Inflammatory macrophage treated with lipopolysaccharide for 1 hour (primary cell): ENCODE data around the gene PVRIG.
"Not testable (repeated sequence)": the region's sequence is repeated elsewhere in the genome, so short reads cannot be mapped to it uniquely, and the experiment has no call there.

ENCODE experiments used
- DNase-seq, 2 donors: peaks; one replicate each; pipeline ENCODE4 v3.0.0-alpha.2; 2020 to 2022

The PVRIG gene

DNA sequence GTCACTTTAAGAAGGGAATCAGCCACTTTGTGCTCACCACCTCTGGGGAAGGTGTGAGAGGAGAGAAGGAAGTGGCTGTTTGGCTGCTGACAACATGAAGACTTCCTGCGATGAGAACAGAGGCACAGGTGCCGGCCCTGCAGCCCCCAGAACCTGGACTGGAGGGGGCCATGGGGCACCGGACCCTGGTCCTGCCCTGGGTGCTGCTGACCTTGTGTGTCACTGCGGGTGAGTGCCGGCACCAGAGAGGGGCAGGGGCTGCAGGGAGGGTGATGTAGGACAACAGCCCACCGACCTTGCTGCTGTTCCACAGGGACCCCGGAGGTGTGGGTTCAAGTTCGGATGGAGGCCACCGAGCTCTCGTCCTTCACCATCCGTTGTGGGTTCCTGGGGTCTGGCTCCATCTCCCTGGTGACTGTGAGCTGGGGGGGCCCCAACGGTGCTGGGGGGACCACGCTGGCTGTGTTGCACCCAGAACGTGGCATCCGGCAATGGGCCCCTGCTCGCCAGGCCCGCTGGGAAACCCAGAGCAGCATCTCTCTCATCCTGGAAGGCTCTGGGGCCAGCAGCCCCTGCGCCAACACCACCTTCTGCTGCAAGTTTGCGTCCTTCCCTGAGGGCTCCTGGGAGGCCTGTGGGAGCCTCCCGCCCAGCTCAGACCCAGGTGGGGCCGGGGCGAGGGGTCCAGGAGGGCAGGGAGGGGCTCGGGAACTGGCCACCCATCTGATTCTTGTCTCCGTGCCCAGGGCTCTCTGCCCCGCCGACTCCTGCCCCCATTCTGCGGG lies at the start of gene PVRIG:
TSS of gene PVRIG (plus strand) at position 149 of the 785 bp plus-strand sequence. CDS start at position 171, 22 bp downstream.
- not testable (repeated sequence) for DNase-seq

DNA sequence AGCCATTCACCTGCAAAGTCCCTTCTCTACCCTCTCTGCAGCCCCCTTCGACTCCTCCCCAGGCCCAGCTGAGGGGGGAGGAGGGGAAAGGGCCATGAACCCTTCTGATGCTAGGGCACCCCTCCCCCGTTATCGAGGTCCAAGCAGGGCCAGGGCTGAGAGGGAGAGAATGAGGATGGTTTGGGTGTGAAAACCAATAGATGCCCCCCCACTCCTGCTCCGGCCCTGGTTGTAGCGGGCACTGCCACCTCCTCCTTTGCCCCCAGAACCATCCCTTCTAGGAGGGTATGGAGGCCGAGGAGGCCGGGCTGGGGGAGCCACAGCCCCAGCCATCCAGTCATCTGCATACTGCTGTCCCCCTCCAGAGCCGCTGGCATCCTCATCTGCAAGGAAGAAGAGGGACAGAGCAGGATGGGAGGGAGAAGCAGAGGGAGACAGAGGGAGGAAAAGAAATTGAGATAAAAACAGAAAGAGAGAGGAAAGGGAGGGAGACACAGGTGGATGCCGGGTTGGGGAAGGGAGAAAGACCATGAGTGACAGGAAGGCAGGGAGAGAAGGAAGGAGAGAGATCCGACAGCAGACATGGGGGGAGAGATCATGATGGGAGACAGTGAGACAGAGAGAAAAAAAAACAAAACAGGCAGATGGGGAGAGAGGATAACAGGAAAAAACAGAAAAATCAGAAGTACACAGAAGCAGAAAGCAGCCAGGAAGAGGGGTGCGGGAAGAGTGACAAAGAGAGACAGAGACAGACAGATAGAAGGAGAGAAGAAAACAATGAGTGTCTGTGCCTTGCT lies 49.5 kb upstream of the PVRIG start:
- no peak for DNase-seq

DNA sequence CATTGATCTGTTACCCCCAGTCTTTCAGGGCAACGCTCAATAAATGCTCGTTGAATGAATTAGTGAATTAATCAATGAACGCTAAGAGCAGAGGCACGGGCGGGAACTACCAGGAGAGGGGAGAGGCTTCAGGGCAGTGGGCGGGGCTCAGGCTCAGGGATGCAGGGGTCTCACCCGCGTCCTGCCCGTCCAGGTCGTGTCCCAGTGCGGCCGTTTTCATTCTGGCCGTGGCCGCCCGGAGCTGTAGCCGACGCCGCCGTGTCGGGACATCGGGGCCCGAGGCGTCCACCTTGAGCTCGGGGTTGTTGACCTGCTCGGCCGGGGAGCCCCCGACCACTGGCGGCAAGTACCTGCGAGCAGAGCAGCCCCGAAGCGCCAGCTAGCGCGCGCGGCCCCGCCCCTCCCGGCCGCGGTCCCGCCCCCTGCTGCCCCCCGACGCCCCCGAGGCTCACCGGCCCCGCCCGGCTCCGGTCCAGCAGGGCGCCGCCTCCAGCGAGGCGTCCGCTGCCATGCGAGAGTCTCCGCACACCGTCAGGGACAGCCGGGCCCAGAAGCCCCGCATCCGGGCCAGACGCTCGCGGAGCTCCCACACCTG lies 48.6 kb upstream of the PVRIG start:
- DNase-seq: no peak

DNA sequence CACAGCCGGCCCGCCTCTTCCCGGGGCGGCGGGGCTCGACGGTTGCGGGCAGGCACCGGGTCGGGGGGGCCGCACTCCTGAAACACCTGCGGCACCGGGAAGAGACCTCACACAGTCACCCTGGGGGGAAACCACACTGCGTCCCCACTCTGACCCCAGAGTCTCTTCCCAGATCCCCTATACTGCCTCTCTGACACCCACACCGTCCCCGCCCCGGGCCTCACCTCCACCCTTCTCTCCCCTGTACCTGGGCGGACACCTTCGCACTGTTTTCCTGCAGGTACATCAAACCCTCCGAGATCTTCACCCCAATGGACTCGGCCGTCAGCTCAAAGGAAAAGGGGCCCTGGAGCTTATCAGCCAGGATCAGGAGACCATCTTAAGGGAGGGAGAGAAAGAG lies 47.9 kb upstream of the PVRIG start:
- DNase-seq: no peak

DNA sequence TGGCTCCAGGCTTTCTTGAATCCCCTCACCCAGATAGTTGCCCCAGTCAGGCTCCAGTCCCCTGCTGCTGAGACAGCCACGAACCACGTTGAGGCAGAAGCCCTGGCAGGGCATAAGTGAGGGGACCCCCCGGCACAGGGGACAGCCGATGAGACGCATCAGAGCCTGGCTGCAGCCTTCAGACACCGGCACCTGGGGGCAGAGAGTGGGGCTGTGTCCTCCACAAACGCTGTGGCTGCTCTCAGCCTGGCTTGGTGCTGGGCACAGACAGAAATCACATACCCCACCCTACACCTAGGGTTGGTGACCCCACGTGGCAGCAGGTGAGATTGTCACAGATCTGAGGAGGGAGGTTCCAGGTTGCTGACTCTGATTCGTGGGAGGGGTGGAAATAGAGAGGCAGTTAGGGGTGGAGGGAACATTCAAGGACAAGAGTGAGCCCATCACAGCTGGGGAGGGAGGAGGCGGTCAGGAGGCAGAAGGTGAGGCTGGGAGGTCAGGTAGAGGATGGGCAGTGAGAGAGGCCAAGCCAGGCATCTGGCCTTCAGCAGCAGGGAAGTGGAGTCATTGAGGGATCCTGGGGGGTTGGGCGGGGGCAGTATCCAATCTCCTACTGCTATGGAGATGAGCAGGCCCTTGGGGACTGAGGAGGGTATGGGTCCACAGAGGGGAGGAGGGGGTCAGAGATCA lies 45.8 kb upstream of the PVRIG start:
- no peak for DNase-seq

DNA sequence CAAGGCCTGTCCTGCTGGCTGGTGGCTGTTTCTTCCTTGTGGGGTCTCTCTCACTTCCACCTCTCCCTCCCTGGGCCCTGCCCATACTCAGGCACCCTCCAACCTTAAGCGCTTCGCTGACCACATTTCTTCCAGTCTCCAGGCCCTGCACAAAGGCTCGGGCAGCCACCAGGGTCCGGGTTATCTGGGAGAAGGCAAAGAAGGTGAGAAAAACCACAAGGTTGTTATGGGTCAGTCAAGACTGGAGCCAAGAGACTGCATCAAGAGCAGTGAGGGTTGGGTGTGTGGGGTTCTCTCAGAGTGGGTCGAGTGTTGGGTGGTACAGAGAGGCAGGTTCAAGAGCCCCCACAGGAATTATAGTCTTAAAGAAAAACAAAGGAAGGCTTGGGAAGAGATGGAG lies 45.2 kb upstream of the PVRIG start:
- no peak for DNase-seq

DNA sequence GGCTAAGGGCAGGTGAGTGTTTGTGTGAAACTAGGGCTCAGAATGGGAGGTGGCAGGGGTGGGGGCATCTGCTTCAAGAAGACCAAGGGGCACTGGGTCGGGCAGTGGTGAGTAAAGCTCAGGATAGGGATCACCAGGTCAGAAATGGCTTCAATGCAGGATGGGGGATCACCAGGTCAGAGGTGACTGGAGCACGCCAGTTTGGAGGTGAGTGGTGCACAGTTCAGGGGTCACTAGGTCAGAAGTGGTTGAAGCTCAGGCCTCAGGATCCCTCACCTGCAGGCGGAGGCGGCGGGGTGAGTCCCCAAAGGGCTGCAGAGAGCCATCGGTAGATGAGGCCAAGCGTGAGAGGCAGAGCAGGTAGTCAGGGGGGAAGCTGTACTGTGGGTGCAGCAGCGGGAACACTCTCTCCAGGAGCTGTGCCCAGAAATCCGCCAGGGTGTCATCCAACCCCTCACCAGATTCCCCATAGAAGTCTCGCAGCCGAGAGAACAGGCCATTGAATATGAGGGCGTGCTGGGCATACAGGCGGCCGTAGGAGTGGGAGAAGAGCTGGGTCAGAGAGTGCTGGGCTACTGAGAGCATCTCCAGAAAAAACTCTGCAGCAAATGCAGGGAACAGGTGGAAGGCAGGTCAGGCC lies 44.3 kb upstream of the PVRIG start:
- DNase-seq: no peak

DNA sequence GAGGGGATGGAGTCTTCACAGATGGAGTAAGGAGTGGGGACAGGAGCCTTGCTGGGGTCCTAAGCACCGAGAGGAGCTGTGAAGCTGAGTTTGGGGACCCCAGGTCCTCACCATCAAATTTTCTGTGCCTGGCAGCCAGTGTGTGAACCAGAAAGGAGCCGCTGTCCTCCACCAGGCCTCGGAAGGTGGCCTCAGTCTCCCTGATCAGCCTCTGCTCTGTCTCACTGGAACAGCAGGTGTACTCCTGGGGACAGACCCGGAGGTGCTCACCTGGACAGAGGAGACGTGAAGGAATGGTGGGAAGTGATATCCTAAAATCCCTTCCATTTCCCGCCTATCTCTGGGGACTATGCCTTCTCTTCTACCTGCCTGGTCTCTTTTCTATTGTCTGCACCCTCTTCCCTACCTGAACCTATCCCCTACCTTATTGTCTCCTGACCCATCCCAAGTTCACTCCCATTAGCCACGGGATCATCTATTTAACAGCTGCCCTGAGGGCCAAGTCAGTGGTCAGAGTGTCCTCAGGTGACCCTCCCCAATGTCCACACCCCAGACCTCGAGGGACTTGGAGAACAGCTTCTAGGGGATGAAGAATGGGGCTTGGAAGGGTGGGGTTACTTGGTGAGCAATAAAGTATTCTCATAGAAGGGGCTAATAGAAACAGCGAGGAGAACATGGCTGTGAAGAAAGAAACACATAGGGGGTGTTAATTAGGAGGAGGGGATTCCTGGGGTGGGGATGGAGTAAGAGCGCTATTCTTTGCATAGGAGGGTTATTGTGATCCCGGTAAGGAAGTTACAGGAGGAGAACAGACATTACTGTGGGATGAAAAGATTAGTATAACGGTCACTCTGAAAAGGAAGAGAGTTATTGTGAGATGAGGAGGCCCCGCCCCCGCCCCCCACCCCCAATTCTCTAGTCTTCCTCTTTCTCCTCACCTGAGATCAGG lies 43.4 kb upstream of the PVRIG start:
- no peak for DNase-seq

DNA sequence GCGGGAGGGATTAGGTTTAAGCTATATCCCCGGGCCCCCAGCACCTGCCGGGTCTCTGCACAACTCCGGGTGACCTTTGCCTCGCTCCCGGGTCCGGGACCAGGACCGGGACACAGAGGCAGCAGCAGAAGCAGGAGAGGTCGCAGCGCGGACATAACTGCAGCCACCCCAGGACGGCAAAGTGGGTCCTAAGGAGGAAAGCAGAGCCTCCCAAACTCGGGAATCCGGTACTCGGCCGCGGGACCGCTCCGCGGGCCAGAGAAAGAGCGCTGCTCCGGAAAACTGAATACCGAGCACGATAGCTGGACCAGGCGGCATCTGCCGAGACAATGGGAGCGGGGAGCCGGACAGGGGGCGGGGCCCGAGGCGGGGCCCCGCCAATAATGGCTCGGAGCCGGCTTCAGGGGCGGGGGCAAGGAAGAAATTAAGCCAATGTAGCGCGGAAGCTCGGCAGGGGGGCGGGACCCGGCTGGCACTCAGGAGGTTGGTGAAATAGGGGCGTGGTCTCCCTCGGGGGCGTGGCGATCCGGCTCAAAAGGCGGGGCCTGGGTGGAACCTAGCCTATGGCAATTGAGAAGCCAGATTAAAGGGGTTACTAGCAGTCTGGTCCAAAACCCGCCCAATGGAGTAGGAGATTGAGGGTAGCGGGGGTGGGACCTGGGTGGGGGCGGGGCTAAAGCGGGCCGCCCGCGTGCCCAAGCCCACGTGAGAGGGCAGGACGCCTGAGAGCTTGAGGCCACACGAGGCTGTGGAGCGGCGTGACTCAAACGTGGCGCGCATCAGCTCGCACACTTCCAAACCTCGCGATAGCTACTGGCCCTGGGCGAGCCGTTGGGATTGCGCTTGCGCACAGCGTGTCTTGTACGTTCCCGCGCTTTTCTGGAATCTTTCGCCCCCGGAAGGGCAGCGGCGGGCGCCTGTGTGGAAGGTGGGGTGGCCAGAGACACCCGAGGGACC lies 42.4 kb upstream of the PVRIG start, which contains the start of the genes GPC2 and STAG3:
TSS of gene GPC2 (minus strand) at position 337 of the 957 bp plus-strand sequence. CDS start at position 155, 182 bp downstream.
TSS of gene STAG3 (plus strand) at position 874 of the 957 bp plus-strand sequence. CDS start 2,639 bp downstream, outside the sequence.
- peak; percentile 92 to 100 for DNase-seq

DNA sequence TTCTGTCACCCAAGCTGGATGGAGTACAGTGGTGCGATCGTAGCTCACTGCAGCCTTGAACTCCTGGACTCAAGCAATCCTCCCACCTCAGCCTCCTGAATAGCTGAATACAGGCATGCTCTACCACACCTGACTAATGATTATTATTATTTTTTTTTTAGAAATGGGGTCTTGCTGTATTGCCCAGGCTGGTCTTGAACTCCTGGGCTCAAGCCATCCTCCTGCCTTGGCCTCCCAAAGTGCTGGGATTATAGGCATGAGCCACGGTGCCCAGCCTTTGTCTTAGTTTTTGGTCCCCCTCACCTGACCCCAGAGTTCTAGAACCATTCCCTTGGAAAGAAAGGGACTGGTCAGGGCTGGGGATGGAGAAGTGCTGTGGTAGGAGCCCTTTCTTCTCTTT lies 39.7 kb upstream of the PVRIG start:
- DNase-seq: not testable (repeated sequence)

DNA sequence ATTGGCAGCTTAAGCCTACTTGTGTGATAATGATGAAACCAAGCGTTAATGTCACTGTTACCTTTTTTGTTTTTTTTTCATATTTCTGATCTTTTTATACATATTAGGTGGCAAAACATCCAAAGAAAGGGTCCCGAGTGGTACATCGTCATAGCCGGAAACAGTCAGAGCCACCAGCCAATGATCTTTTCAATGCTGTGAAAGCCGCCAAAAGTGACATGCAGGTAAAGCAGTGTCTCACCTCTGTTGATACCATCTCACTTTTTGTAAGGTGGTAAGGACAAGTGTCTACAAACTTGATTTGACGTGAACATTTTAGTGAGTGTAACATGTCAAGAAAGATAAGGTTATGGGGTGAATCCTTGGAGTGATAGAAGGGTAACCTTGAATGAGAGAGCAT lies 37.1 kb upstream of the PVRIG start:
- DNase-seq: not testable (repeated sequence)

DNA sequence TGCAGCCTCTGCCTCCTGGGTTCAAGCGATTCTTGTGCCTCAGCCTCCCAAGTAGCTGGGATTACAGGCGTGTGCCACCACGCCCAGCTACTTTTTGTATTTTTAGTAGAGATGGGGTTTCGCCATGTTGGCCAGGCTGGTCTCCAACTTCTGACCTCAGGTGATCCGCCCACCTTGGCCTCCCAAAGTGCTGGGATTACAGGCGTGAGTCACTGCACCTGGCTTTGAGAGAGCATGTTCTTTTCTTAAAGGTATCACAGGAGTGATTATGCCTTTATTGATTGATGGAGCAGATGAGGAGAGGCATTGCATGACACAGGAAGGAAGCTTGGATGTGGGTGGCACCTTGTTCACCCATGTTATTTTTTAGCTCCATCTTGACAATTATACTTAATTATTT lies 36.7 kb upstream of the PVRIG start:
- not testable (repeated sequence) for DNase-seq

DNA sequence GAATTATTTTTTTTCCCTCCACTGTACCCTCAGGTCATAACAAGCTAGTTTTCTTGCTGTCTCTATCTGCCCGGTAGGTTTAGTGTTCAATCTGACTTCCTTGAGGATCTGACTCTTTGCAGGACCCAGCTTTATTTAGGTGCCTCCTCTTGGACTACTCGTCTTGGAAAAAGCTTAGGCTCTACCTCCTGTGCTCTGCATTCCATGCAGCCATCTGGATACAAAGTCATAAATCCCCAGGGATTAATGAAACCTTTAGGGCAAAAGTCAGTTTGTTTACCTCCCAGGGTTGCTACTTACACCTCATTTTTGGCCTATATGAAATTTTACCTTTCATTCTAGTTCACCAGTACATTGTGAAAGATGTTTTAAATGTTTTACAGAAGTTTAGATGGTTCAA lies 34.0 kb upstream of the PVRIG start:
- no peak for DNase-seq

DNA sequence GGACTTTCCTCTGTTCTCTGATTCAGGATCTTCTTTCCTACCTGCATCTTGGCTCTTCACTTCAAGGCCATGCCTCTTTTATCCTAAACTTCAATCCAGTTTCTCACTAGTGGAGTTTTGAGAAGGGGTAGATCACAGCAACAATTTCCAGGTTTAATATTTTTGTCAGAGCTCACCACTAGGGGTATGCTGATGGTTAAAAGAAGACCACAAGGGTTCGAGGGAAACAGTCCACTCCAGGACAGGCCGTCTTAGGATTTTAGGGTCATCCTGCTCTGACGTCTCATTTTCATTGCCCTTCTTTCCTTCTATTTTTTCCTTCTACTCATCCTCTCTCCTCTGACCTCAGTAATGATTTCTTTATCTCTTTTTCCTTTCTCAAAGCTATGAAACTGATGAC lies 30.7 kb upstream of the PVRIG start:
- no peak for DNase-seq

DNA sequence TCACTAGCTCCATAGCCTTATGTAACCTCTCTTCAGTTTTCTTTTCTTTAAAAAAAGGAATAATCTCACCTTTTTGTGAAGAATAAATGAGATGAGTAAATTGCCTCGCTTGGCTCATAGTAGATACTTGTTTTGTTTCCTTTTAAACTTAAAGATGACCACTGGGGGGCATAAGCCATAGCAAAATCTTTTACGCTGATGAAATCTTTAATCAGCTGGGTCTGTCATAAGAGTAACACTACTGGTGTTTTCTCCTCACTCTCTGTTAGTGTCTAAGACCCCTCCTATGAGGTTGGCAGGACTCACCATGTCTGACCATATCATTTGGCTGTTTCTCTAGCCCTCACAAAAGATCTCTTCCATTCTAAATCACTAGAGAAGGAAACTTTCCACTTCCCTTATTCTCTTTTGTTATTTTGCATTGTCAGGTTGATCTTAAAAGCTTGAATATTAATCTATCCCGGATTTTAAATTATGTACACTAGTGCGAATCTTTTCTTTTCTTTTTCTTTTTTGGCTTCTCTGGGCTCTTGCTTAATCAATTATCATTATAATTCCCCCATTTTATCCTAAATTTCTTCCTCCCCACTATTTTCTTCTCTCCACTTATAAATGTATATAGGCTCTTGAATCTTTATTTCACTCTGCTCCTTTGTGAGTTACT lies 29.6 kb upstream of the PVRIG start:
- peak; percentile 44 to 70 for DNase-seq

DNA sequence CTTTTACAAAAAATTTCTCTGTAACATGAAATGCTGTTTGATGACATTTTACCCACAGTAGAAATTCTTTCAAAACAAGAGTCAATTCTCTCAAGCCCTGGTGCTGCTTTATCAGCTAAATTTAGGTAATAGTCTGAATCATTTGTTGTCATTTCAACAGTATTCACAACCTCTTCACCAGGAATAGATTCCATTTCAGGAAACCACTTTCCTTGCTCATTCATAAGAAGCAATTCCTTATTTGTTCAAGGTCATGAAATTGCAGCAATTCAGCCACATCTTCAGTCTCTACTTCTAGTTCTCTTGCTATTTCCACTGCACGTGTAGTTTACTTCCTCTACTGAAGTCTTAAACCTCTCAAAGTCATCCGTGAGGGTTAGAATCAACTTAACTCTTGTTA lies 28.0 kb upstream of the PVRIG start:
- peak; percentile 25 to 37 for DNase-seq

DNA sequence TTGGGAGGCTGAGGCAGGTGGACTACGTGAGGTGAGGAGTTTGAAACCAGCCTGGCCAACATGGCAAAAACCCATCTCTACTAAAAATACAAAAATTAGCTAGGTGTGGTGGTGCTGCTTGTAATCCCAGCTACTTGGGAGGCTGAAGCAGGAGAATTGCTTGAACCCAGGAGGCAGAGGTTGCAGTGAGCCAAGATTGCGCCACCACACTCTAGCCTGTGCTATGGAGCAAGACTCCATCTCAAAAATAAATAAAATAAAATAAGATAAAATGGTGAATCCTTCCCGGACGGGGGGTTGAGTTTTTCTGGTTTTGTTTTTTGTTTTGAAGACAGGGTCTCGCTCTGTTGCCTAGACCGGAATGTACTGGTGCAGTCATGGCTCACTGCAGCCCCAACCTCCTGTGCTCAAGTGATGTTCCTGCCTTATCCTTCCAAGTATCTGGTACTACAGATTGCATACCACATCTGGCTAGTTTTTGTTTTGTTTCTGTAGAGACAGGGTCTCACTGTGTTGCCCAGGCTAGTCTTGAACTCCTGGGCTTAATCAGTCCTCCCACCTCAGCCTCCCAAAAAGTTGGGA lies 27.4 kb upstream of the PVRIG start:
- not testable (repeated sequence) for DNase-seq

DNA sequence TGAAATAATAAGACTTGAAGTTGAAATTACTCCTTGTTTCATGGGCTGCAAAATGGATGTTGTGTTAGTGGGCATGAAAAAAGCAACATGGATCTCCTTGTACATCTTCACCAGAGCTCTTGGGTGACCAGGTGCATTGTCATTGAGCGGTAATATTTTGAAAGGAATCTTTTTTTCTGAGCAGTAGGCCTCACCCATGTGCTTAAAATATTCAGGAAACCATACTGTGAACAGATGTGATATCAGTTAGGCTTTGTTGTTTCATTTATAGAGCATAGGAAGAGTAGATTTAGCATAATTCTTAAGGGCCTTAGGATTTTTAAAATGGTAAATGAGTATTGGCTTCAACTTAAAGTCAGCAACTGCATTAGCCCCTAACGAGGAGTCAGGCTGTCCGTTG lies 26.8 kb upstream of the PVRIG start:
- DNase-seq: no peak

DNA sequence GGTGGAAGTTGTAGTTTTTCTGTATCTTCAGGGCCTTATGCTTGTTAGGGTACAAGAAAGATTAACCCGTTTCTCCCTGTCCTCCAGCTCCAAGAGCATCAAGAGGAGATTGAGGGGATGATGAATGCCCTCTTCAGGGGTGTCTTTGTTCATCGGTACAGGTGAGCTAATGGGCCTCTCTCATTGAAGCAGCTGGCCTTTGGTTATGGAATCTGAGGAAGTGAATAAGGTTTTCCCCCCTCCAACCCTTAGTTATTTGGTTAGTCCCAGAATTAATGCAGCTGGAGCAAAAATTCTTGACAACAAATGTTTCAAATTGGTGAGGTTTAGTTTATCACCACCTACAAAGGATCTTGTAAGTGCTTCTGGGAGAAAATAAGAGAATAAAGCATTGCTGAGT lies 24.5 kb upstream of the PVRIG start:
- DNase-seq: no peak
